Measurements from ENCODE around the gene MYO10.
"Not testable (repeated sequence)": the region's sequence is repeated elsewhere in the genome, so short reads cannot be mapped to it uniquely, and the experiment has no call there.

Gene MYO10

DNA sequence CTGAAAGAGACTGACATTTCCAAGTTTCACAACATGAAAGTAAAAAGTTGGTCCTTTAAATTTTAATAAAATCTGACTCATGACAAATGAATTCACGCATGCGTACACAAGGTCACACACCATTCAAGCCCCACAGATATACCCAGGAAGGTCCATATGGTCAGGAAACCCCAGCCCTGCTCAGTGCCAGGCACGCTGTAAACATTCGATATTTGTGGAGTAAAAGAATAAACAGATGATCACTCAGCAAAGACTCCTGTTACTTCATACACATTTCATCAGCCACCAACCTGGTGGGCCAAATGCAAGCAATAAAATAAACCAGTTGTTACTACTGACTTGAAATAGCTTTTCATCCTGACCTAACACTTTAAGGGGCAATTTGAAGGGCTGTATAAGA, 161.3 kb downstream of the MYO10 start:
- no peak for DNase-seq (ENCODE audit: low spot score)
- TF ChIP-seq, protein P1, sequence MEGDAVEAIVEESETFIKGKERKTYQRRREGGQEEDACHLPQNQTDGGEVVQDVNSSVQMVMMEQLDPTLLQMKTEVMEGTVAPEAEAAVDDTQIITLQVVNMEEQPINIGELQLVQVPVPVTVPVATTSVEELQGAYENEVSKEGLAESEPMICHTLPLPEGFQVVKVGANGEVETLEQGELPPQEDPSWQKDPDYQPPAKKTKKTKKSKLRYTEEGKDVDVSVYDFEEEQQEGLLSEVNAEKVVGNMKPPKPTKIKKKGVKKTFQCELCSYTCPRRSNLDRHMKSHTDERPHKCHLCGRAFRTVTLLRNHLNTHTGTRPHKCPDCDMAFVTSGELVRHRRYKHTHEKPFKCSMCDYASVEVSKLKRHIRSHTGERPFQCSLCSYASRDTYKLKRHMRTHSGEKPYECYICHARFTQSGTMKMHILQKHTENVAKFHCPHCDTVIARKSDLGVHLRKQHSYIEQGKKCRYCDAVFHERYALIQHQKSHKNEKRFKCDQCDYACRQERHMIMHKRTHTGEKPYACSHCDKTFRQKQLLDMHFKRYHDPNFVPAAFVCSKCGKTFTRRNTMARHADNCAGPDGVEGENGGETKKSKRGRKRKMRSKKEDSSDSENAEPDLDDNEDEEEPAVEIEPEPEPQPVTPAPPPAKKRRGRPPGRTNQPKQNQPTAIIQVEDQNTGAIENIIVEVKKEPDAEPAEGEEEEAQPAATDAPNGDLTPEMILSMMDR (IDR thresholded peaks at IDR 0.05; ENCODE audit: extremely low read depth, missing control alignments), result no peak

DNA sequence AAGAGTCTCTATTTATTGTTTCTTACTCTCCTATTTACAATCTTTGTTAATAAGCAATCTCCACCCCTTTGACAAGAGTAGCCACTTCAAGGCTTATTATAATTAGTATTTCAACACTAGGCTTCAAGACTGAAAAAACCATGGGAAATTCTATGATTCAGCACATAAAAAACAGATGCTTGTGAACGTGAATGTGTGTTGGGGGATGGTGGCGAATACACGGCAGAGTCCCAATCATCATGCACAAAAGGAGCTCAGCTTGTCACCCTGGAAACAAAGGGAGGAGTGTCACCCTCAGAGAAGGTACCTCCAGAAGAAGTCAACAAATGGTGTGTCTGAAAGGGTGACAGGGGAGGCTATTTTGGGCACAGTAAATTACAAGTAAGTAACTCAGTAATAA, 162.1 kb downstream of the MYO10 start:
- no peak for DNase-seq (ENCODE audit: low spot score)
- TF ChIP-seq, protein P1 (IDR thresholded peaks at IDR 0.05; ENCODE audit: extremely low read depth, missing control alignments), result no peak

DNA sequence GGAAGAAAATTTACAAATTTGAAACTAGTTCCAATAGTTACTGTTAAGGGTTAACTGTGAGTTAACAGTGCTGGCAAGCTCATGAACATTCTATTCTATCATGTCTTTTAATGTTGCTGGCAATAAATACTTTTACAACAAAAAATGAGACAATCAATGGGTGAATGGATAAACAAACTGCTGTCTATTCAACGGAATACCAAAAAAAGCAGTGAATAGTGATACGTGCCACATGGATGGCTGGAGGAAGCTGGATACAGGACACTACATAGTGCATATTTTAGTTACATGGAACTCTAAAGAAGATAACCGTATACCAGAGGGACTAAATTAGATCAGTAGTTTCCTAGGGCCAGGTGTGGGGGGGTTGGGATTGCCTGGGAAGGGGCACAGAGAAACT, 163.5 kb downstream of the MYO10 start:
- TF ChIP-seq, protein P1 (IDR thresholded peaks at IDR 0.05; ENCODE audit: extremely low read depth, missing control alignments), result no peak
- DNase-seq (ENCODE audit: low spot score), result no peak

DNA sequence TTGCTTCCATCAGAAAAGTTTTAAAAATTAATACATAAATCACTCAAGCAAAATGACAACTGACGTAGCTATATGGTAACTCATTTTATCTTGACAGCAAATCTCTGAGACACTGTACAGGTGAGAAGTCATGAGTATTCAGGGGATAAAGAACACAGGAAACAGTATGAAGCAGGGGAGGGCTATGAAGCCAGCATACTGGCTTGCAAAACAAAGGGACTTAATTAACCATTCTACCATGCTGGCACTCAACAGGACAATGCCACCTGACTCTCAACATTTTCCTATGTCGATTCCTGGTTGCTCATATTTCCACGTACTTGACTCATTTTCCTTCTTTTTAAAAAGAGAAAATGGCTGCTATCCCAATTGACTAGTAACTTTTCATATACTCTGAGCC, 167.9 kb downstream of the MYO10 start:
- TF ChIP-seq, protein P1 (IDR thresholded peaks at IDR 0.05; ENCODE audit: extremely low read depth, missing control alignments), result no peak

DNA sequence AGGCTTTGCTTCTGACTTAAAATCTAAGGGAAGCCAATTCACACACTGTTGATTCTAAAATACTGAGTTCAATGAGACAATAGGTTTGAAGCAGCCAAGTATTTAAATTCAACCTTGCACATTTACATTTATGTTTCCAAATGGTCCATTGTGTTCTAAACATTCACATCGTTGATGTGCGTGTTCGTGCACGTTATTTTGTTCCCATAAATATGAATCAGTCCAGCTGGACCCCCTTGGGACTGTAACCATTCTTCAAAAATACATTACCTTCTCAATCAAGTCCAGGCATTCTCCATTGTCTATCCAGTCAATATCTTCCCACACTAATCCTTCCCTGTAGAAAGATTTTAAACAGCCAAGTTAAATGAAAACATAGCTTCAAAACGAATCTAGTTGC, 172.9 kb downstream of the MYO10 start:
- TF ChIP-seq, protein P1 (IDR thresholded peaks at IDR 0.05; ENCODE audit: extremely low read depth, missing control alignments), result no peak
- DNase-seq (ENCODE audit: low spot score), result no peak

More for the DNA sequence above, 167.9 kb downstream of the MYO10 start:
- DNase-seq (ENCODE audit: low spot score), result no peak

DNA sequence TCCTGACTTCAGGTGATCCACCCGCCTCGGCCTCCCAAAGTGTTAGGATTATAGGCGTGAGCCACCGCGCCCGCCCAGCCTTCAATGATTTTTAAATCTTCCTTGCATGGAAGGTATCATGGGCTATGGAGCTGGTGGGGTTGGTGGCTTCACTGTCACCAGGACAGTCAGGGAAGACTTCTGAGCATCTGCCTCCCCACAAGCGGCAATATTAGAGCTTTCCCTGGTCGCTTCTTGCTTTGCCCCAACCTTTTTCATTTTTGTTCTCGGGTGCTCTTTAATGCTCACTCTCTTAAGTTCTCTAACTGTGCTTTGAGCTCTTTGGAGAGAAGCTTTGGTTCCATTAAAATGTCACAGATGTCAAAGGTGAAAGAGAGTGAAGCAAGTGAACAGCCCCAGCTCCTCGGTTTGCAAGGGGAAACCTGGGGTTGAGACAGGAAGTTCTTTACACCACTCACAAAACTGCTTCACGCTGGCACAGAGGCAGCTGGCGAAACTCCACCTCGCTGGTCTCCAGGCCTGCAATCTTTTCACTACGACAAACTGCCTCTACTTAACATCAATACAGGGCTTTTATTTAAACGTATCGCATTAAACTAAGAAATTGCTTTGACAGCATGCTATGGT, 176.8 kb downstream of the MYO10 start:
- peak; percentile 11 for DNase-seq (ENCODE audit: low spot score)
- TF ChIP-seq, protein P1 (IDR thresholded peaks at IDR 0.05; ENCODE audit: extremely low read depth, missing control alignments), result no peak

DNA sequence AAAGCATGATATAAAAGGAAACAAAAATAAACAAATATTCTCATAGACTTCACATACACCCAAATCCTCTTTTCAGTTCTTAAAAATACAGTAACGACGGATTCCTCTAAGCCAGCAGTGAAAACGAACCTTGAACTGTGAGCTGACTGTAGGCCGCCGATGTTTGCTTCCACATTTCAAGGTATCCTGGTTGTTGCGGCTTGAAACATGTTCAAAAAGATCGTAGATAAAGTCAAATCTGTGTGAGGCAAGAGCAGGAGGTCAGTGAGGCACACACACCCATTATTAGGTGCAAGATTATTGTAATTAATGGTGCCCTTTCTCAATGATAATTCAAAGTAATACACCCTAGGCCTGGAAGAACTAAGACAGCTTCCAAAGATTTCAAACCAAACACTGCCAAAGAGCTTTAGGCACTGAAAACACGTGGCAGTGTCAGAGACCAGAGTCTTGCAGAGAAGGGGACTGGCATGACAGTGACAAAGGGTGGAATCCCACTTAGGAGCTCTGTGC, 178.0 kb downstream of the MYO10 start:
- TF ChIP-seq, protein P1 (IDR thresholded peaks at IDR 0.05; ENCODE audit: extremely low read depth, missing control alignments), result no peak
- no peak for DNase-seq (ENCODE audit: low spot score)

DNA sequence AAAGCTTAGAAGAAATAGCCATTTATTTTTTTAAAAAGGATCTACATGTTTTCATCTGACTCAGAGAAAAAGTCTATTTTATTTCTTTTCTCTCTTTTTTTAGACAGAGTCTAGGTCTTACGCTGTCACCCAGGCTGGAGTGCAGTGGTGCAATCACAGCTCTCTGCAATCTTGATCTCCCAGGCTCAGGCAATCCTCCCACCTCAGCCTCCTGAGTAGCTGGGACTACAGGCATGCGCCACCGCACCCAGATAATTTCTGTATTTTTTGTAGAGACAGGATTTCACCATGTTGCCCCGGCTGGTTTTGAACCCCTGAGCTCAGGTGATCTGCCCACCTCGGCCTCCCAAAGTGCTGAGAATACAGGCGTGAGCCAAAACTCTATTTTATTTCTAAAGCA, 178.5 kb downstream of the MYO10 start:
- not testable (repeated sequence) for DNase-seq (ENCODE audit: low spot score)
